ENCODE data around the gene TMEM150B. TPM values are rescaled to one million over a fixed set of nuclear protein-coding genes. Genes with fewer than 3 reads are reported as not detected.

TMEM150B gene
- total and polyA plus RNA-seq, 4 donors, result 0.81 to 3.3 (median 2.0) TPM

GRCh38 chr19:55362990-55363716 is 38.0 kb upstream of the TMEM150B start, which contains the start of gene GARIN5B (continued):
- TF ChIP-seq, protein P1, sequence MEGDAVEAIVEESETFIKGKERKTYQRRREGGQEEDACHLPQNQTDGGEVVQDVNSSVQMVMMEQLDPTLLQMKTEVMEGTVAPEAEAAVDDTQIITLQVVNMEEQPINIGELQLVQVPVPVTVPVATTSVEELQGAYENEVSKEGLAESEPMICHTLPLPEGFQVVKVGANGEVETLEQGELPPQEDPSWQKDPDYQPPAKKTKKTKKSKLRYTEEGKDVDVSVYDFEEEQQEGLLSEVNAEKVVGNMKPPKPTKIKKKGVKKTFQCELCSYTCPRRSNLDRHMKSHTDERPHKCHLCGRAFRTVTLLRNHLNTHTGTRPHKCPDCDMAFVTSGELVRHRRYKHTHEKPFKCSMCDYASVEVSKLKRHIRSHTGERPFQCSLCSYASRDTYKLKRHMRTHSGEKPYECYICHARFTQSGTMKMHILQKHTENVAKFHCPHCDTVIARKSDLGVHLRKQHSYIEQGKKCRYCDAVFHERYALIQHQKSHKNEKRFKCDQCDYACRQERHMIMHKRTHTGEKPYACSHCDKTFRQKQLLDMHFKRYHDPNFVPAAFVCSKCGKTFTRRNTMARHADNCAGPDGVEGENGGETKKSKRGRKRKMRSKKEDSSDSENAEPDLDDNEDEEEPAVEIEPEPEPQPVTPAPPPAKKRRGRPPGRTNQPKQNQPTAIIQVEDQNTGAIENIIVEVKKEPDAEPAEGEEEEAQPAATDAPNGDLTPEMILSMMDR (IDR thresholded peaks at IDR 0.05; ENCODE audit: low read depth, low read length, missing input control), result no peak
- TF ChIP-seq NR2F2 (IDR thresholded peaks at IDR 0.05) (no peak), MAX (IDR thresholded peaks at IDR 0.05) (no peak)

DNA sequence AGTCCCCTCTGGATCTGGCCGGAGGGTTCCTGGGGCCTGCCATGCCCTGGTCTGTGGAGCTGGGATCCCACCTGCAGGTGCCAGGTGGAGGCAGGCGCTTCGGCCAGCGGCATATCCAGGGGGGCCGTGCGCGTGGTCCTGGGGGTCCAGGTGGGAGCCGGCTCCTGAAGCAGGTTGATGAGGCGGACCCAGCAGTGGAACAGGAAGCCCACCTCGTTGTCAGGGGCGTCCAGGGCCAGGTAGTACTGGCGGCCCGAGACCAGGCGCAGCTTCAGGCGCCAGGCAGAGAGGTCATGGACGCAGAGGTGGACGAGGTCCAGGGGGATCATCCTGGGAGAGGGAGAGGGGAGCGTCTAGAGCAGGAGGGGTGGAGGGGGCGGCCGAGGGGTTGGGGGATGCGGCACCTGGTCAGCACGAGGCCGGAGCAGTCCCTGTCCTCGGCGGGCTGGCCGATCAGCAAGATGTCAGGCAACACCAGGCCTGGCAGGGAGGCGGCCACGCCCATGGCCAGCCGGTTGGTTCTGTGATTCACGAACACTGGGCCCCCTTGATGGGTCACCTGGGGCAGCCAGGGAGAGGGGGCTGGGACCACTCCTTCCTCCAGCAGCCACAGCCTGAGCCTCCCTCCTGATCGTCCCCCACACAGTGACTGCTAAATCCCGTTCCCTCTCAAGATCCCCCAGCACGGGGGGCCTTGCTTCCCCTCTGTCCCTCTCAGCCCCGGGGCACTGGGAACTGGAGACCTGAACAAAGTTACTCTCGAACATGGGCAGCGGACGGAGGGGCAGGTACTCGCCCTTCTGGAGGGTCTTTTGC is 37.2 kb upstream of the TMEM150B start:
- Histone ChIP-seq H3K36me3 (ENCODE audit: control insufficient read depth in 4 of 4, insufficient read depth in 3 of 4, low read depth in 1 of 4, low read length in 3 of 4) (no peaks in the 10 kb centered on the region), H3K4me1 (ENCODE audit: control insufficient read depth in 4 of 4, insufficient read depth in 4 of 4, low read length in 3 of 4) (no peaks in the 10 kb centered on the region), H3K4me3 (ENCODE audit: low read depth in 1 of 3, low read length in 3 of 3) (no peak overlapping the region), H3K9me3 (ENCODE audit: control insufficient read depth in 4 of 4, low read length in 3 of 4) (no peaks in the 10 kb centered on the region), H3K9ac (ENCODE audit: low read depth in 1 of 2, low read length in 2 of 2) (no peak overlapping the region), H3K27ac (ENCODE audit: low read depth in 1 of 2, low read length in 2 of 2) (no peak overlapping the region), H3K27me3 (ENCODE audit: control insufficient read depth in 4 of 4, insufficient read depth in 4 of 4, low read length in 3 of 4) (no peaks in the 10 kb centered on the region)
- WGBS, result 72% methylated on average over 38 of the region's 38 CpGs
- no peak for DNase-seq (ENCODE audit: low spot score)
- TF ChIP-seq JUND (IDR thresholded peaks at IDR 0.05), result no peak
- TF ChIP-seq SP1 (IDR thresholded peaks at IDR 0.05), result no peak
- TF ChIP-seq, protein P2, sequence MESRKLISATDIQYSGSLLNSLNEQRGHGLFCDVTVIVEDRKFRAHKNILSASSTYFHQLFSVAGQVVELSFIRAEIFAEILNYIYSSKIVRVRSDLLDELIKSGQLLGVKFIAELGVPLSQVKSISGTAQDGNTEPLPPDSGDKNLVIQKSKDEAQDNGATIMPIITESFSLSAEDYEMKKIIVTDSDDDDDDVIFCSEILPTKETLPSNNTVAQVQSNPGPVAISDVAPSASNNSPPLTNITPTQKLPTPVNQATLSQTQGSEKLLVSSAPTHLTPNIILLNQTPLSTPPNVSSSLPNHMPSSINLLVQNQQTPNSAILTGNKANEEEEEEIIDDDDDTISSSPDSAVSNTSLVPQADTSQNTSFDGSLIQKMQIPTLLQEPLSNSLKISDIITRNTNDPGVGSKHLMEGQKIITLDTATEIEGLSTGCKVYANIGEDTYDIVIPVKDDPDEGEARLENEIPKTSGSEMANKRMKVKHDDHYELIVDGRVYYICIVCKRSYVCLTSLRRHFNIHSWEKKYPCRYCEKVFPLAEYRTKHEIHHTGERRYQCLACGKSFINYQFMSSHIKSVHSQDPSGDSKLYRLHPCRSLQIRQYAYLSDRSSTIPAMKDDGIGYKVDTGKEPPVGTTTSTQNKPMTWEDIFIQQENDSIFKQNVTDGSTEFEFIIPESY (IDR thresholded peaks at IDR 0.05), result no peak
- no peak for TF ChIP-seq TAF1 (conservative IDR thresholded peaks at IDR 0.05)
- no peak for TF ChIP-seq FOXA1 (IDR thresholded peaks at IDR 0.05)
- TF ChIP-seq HNF4A (conservative IDR thresholded peaks at IDR 0.05), result no peak

GRCh38 chr19:55360902-55361301 is 35.8 kb upstream of the TMEM150B start:
- Histone ChIP-seq H3K9ac (ENCODE audit: low read depth in 1 of 2, low read length in 2 of 2) (no peak overlapping the region), H3K4me3 (ENCODE audit: low read depth in 1 of 3, low read length in 3 of 3) (no peak overlapping the region)
- WGBS, result 92% methylated on average over 16 of the region's 16 CpGs

More at GRCh38 chr19:55360902-55361301, 35.8 kb upstream of the TMEM150B start:
- Histone ChIP-seq H3K36me3 (ENCODE audit: control insufficient read depth in 4 of 4, insufficient read depth in 3 of 4, low read depth in 1 of 4, low read length in 3 of 4) (no peaks in the 10 kb centered on the region), H3K27me3 (ENCODE audit: control insufficient read depth in 4 of 4, insufficient read depth in 4 of 4, low read length in 3 of 4) (no peaks in the 10 kb centered on the region), H3K27ac (ENCODE audit: low read depth in 1 of 2, low read length in 2 of 2) (no peak overlapping the region), H3K4me1 (ENCODE audit: control insufficient read depth in 4 of 4, insufficient read depth in 4 of 4, low read length in 3 of 4) (no peaks in the 10 kb centered on the region), H3K9me3 (ENCODE audit: control insufficient read depth in 4 of 4, low read length in 3 of 4) (no peaks in the 10 kb centered on the region)
- TF ChIP-seq EGR1 (IDR thresholded peaks at IDR 0.05; ENCODE audit: low read depth in 2 of 2), result no peak
- TF ChIP-seq RXRA (IDR thresholded peaks at IDR 0.05), result no peak
- TF ChIP-seq RAD21 (IDR thresholded peaks at IDR 0.05), result no peak
- no peak for TF ChIP-seq FOXA2 (IDR thresholded peaks at IDR 0.05)
- DNase-seq (ENCODE audit: low spot score), result no peak
